ENCODE data around the gene PHETA1.
"Not testable (repeated sequence)": the region's sequence is repeated elsewhere in the genome, so short reads cannot be mapped to it uniquely, and the experiment has no call there.

The PHETA1 gene

DNA sequence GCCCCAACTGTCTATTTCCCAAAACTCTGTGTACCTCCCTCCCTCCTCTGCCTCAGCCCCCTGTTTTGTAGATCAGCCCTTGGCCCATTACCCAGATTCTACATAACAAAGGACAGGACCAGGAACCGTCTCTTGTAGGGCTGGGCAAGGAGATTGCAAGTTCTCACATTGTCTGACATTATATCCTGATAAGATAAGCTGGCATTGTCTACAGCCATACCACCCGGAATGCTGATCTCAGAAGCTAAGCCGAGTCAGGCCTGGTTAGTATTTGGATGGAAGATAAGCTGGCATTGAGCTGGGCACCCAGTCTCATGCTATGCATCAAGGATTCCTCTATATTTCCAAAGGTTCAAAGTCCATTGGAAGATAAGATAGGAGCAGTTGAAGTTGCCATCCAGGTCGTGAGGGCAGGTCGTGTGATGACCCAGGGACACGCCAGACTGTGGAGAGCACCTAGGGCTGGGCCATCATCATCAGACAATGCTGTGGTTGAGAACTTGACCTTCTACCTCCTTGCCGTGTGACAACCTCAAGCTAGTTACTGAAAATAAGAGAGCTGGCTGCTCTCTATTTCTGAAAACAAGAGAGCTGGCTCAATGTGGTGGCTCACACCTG, 29.5 kb downstream of the PHETA1 start:
- in situ Hi-C loops (cut with MboI; ENCODE audit: low pct_unique_long_range_greater_than_20kb, low sequenced_read_pairs, unreplicated experiment) = no loop called here
- DNase-seq (ENCODE audit: low spot score) = no peak
- no peak for TF ChIP-seq CTCF (IDR thresholded peaks at IDR 0.05; ENCODE audit: extremely low read depth, insufficient read depth, missing control alignments)

DNA sequence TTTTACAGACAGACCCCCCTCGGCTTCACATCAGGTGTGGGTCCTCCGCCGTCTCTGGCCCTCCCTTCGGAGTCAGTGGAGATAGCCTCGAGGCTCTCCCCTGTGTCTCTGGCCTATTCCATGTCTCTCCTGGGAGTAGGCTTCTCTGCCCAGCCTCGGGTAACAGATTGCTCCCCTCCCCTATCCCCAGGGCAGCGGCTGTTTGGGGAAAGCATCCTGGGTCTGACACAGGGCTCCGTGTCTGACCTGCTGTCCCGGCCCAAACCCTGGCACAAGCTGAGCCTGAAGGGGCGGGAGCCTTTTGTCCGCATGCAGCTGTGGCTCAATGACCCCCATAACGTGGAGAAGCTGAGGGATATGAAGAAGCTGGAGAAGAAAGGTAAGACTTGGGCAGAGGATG, 30.8 kb downstream of the PHETA1 start:
- no peak for TF ChIP-seq CTCF (IDR thresholded peaks at IDR 0.05; ENCODE audit: extremely low read depth, insufficient read depth, missing control alignments)
- DNase-seq (ENCODE audit: low spot score) = no peak
- in situ Hi-C loops (cut with MboI; ENCODE audit: low pct_unique_long_range_greater_than_20kb, low sequenced_read_pairs, unreplicated experiment) = no loop called here

DNA sequence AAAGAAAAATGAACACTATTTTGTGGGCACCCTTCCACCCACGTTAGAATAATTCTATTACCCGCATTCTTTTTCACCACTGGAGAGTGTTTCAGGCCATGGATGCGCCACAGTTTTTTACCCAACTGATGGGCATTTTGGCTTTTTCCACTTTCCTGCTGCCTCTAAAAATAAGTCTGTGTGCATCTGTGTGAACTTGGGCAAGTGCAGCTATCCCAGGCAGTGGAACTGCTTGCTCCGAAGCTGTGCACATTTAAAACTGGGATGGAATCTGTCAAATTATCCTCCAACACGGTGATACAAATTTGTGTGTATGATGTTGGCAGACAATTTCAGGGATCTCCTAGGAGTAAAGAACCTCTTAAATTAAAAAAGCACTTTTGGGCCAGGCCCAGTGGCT, 31.5 kb downstream of the PHETA1 start:
- in situ Hi-C loops (cut with MboI; ENCODE audit: low pct_unique_long_range_greater_than_20kb, low sequenced_read_pairs, unreplicated experiment) = no loop called here
- DNase-seq (ENCODE audit: low spot score) = no peak
- no peak for TF ChIP-seq CTCF (IDR thresholded peaks at IDR 0.05; ENCODE audit: extremely low read depth, insufficient read depth, missing control alignments)

GRCh38 chr12:111336411-111336810, 32.5 kb downstream of the PHETA1 start:
- DNase-seq (ENCODE audit: low spot score); in situ Hi-C loops (cut with MboI; ENCODE audit: low pct_unique_long_range_greater_than_20kb, low sequenced_read_pairs, unreplicated experiment): not testable (repeated sequence)

DNA sequence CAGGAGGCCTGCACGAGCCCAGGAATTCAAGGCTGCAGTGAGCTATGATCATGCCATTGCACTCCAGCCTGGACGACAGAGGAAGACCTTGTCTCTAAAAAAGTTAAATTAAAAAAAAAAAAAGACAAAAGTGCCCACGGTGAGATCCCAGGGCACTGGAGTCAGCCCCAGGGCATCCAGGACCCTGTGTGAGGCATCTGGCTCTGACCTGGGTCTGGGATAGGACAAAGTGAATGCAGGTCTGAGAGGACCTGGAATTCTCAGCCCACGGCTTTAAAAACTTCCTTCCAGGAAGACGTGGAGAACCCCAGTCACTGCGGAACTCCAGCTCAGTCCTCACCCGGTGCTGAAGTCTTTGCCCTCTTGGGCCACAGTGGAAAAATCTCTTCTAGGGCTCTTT, 33.1 kb downstream of the PHETA1 start:
- in situ Hi-C loops (cut with MboI; ENCODE audit: low pct_unique_long_range_greater_than_20kb, low sequenced_read_pairs, unreplicated experiment) = no loop called here
- no peak for TF ChIP-seq CTCF (IDR thresholded peaks at IDR 0.05; ENCODE audit: extremely low read depth, insufficient read depth, missing control alignments)
- DNase-seq (ENCODE audit: low spot score) = no peak

- in situ Hi-C loops (cut with MboI; ENCODE audit: low pct_unique_long_range_greater_than_20kb, low sequenced_read_pairs, unreplicated experiment); DNase-seq (ENCODE audit: low spot score): not testable (repeated sequence)
These were observed 33.6 kb downstream of the PHETA1 start for GRCh38 chr12:111335301-111335700.

- TF ChIP-seq CTCF (IDR thresholded peaks at IDR 0.05; ENCODE audit: extremely low read depth, insufficient read depth, missing control alignments) = no peak
- in situ Hi-C loops (cut with MboI; ENCODE audit: low pct_unique_long_range_greater_than_20kb, low sequenced_read_pairs, unreplicated experiment) = no loop called here
- DNase-seq (ENCODE audit: low spot score) = no peak
These were observed 34.4 kb downstream of the PHETA1 start for GRCh38 chr12:111334393-111334915.

Data from GM13977 (cell line).